ENCODE measurements around the gene DMAC2L.

GRCh38 chr14:50311972-50312733 is at the start of gene DMAC2L, which contains the start of gene L2HGDH:
- TF ChIP-seq CTCF (IDR thresholded peaks at IDR 0.05) (peak in 3 of 6 experiments; percentile 10 to 42 (median 35)), POLR2A (IDR thresholded peaks at IDR 0.05) (peak in 2 of 4 donors; percentile 50 to 83)
